Ectodermal cell (in vitro differentiated cells): ENCODE data around the gene CRELD1.

Experiments
- H3K27ac ChIP-seq: 2 replicates; pipeline ENCODE4 v1.7.0; 2013; ENCODE audit warnings: mild to moderate bottlenecking, low read depth, low read length; ENCODE audit not compliant: insufficient read depth, poor library complexity, severe bottlenecking
- H3K27me3 ChIP-seq: 2 replicates; pipeline ENCODE4 v1.7.0; 2013; ENCODE audit warnings: mild to moderate bottlenecking, low read length; ENCODE audit not compliant: insufficient read depth, control insufficient read depth, poor library complexity, severe bottlenecking
- H3K36me3 ChIP-seq: one replicate; pipeline ENCODE4 v1.7.0; 2013; ENCODE audit warnings: low read length; ENCODE audit not compliant: control insufficient read depth, insufficient read depth
- H3K4me1 ChIP-seq: one replicate; pipeline ENCODE4 v1.7.0; 2013; ENCODE audit warnings: low read length; ENCODE audit not compliant: control insufficient read depth, insufficient read depth
- H3K4me3 ChIP-seq: 2 replicates; pipeline ENCODE4 v1.7.0; 2013; ENCODE audit warnings: low read depth, low read length, control low read depth; ENCODE audit not compliant: insufficient read depth
- H3K9me3 ChIP-seq: 2 replicates; pipeline ENCODE4 v1.7.0; 2013; ENCODE audit warnings: mild to moderate bottlenecking, low read length, moderate library complexity; ENCODE audit not compliant: control insufficient read depth
- WGBS, 2 experiments: methylation state at CpG; one replicate each; pipeline ENCODE4 v1.1.7; 2013; ENCODE audit warnings: missing lambda C conversion rate in 2 of 2; 5-methylcytosine and 5-hydroxymethylcytosine counted together

Gene CRELD1

DNA sequence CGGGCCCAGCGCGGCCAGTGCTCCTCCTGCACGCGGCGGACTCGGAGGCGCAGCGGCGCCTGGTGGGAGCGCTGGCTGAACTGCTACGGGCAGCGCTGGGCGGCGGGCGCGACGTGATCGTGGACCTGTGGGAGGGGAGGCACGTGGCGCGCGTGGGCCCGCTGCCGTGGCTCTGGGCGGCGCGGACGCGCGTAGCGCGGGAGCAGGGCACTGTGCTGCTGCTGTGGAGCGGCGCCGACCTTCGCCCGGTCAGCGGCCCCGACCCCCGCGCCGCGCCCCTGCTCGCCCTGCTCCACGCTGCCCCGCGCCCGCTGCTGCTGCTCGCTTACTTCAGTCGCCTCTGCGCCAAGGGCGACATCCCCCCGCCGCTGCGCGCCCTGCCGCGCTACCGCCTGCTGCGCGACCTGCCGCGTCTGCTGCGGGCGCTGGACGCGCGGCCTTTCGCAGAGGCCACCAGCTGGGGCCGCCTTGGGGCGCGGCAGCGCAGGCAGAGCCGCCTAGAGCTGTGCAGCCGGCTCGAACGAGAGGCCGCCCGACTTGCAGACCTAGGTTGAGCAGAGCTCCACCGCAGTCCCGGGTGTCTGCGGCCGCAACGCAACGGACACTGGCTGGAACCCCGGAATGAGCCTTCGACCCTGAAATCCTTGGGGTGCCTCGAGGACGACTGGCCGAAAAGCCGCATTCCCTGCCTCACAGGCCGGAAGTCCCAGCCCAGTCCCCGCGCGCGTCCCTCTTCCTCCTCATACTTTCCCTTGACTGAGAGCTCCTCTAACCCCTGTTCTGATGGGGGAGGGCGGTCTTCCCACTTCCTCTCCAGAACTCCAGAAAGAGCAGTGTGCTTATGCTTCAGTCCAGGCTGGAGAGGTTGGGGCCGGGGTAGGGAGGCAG, 18.1 kb upstream of the CRELD1 start:
- peaks cover 8% of the 10 kb centered on the region for H3K4me1 ChIP-seq
- H3K27me3 ChIP-seq = peaks cover 23% of the 10 kb centered on the region
- H3K36me3 ChIP-seq = no peaks in the 10 kb centered on the region
- WGBS, 2 experiments = 1% methylated on average over 98 to 99 of the region's 99 CpGs
- peak overlapping the region; percentile 56 for H3K4me3 ChIP-seq
- H3K9me3 ChIP-seq = no peaks in the 10 kb centered on the region
- no peak overlapping the region for H3K27ac ChIP-seq

DNA sequence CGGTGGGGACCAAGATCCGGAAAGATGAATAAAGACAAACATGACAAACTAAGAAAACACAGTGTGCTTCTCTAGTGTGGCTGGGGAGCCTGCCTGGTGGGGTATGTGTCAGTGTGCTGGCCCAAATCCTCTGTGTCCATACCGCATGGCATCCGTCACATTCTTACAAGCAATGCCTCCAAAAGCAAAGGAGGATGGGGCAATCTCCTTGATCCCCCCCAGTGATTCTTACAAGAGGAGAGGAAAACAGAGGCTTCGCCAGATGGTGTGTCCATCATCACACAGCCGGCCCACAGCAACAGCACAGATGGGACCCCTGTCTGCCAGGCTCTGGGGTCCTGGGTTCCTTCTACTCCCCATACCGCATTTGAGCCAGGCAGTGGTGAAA, 17.3 kb upstream of the CRELD1 start:
- Histone ChIP-seq H3K9me3 (no peaks in the 10 kb centered on the region), H3K27ac (no peak overlapping the region), H3K4me3 (no peak overlapping the region), H3K4me1 (peaks cover 8% of the 10 kb centered on the region), H3K27me3 (peaks cover 23% of the 10 kb centered on the region), H3K36me3 (no peaks in the 10 kb centered on the region)
- WGBS, 2 experiments = 75% methylated on average over 7 of the region's 7 CpGs

DNA sequence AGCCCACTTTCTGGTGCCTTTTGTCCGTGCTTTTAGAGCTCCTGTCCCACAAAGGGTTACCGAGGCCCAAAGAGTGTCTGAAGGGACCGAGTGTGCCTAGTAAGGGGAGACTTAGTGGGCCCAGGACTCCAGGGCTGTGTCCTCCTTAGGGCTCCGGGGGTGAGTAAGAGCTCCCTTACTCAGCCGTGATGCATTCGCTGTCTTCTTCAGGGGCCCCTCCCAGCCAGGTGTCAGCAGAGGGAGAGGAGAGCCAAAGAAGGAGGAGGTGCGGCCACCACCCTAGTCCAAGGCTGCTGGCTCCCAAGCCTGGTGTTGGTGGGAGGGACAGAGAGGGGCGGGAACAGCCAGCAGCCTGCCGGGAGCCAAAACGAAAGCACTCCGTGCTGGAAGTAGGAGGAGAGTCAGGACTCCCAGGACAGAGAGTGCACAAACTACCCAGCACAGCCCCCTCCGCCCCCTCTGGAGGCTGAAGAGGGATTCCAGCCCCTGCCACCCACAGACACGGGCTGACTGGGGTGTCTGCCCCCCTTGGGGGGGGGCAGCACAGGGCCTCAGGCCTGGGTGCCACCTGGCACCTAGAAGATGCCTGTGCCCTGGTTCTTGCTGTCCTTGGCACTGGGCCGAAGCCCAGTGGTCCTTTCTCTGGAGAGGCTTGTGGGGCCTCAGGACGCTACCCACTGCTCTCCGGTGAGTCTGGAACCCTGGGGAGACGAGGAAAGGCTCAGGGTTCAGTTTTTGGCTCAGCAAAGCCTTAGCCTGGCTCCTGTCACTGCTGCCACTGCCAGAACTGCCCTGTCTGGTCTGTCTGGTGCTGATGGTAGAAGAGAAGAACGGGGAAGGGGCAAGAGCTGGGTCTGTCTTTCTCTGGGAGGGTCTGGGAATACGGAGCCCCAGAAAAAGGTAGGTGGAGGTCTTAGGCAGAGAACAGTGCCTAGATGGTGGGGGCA, 16.6 kb upstream of the CRELD1 start, which contains the start of gene IL17RC:
TSS of gene IL17RC (plus strand) at position 365 of the 947 bp plus-strand sequence. CDS start at position 583, 218 bp downstream.
- Histone ChIP-seq H3K27ac (no peak within 1 kb of the TSS), H3K4me3 (peak within 1 kb of the TSS; percentile 56), H3K9me3 (no peaks in the 10 kb centered on the region), H3K36me3 (no peaks in the 10 kb centered on the region), H3K4me1 (peaks cover 8% of the 10 kb centered on the region), H3K27me3 (peaks cover 23% of the 10 kb centered on the region)
- WGBS, 2 experiments = 28 to 32% methylated on average over 19 of the region's 19 CpGs

DNA sequence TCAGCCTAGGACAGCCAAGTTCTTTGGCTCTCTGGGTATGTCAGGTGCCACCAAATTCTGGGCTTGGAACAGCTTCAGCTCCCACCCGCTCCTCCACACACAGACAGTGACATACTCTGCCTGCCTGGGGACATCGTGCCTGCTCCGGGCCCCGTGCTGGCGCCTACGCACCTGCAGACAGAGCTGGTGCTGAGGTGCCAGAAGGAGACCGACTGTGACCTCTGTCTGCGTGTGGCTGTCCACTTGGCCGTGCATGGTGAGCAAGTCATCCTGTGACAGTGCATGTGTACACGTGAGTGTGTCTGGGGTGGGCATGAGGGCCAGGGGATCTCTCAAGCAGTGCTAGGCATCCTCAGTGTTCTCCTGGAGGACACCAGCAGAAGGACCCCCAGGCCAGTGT, 15.8 kb upstream of the CRELD1 start:
- Histone ChIP-seq H3K4me3 (no peak overlapping the region), H3K9me3 (no peaks in the 10 kb centered on the region), H3K36me3 (no peaks in the 10 kb centered on the region), H3K4me1 (peaks cover 8% of the 10 kb centered on the region), H3K27me3 (peaks cover 23% of the 10 kb centered on the region), H3K27ac (no peak overlapping the region)
- WGBS, 2 experiments = 95 to 96% methylated on average over 10 of the region's 10 CpGs

DNA sequence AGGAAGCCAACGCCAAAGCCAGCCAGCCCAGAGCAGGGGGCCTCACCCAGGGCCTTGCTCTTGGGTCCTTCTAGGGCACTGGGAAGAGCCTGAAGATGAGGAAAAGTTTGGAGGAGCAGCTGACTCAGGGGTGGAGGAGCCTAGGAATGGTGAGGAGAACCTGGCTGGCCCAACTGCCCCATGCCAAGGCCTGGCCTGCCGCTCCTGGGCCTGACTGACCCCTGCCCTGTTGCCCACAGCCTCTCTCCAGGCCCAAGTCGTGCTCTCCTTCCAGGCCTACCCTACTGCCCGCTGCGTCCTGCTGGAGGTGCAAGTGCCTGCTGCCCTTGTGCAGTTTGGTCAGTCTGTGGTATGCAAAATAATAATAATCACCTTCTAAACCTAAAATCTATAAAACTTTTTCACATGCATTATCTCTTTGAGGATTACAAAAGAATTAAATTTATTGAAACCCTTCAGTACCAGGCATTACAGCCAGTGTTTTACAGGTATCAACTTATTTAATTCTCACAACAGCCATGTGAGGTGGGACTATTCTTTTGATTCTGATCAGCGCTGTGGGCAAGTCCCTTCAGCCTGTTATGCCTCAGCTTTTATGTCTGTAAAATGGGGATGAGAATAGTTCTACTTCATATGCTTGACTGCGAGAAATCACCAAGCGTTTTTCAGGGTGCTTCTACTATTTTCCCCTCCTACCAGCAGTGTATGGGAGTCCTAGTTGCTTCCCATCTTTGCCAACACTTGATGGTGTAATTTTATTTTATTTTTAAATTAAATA, 15.2 kb upstream of the CRELD1 start:
- Histone ChIP-seq H3K4me3 (no peak overlapping the region), H3K27ac (no peak overlapping the region), H3K9me3 (no peaks in the 10 kb centered on the region), H3K27me3 (peaks cover 23% of the 10 kb centered on the region), H3K36me3 (no peaks in the 10 kb centered on the region), H3K4me1 (peaks cover 8% of the 10 kb centered on the region)
- WGBS, 2 experiments = 91 to 98% methylated on average over 8 of the region's 8 CpGs

DNA sequence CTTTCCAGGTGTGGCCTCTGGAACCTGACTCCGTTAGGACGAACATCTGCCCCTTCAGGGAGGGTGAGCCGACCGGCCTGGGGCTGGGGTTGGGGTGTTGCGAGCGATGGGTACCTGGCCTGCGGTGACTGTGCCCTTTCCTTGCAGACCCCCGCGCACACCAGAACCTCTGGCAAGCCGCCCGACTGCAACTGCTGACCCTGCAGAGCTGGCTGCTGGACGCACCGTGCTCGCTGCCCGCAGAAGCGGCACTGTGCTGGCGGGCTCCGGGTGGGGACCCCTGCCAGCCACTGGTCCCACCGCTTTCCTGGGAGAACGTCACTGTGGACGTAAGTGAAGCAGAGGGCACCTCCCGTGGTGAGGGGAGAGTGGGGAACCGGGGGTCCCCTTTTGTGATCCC, 5.5 kb upstream of the CRELD1 start:
- H3K4me3 ChIP-seq = no peak overlapping the region
- WGBS, 2 experiments = 90 to 91% methylated on average over 23 of the region's 23 CpGs
- H3K27me3 ChIP-seq = peaks cover 6% of the 10 kb centered on the region
- H3K4me1 ChIP-seq = peaks cover 2% of the 10 kb centered on the region
- no peak overlapping the region for H3K27ac ChIP-seq
- H3K36me3 ChIP-seq = no peaks in the 10 kb centered on the region
- no peaks in the 10 kb centered on the region for H3K9me3 ChIP-seq

DNA sequence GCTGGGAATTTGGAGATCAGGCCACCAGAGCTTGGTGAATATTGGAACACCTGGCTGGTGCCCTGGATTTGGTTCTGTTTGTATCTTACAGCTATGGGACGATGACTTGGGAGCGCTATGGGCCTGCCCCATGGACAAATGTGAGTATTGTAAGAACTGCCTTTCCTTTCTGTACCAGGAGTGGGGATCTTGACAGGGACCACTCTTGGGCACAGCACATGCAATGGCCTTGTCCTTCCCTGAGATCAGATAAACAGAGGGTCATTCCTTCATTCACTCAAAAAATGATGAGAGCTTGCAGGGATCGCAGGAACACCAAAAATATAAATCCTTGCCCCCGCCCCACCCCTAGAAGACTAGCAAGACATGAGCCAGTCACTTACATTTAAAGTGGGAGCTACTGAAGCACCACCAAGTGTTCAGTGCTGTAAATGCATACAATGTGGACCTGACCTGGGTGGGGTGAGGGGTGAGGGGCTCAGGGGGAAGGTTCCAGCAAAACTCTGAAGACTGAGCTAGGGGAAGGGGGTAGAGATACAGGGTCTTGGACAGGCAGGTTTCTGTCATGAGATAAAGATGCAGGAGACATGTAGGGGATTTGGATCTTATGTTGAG, 2.7 kb upstream of the CRELD1 start:
- H3K27ac ChIP-seq = no peak overlapping the region
- no peak overlapping the region for H3K4me3 ChIP-seq
- no peaks in the 10 kb centered on the region for H3K9me3 ChIP-seq
- H3K4me1 ChIP-seq = peaks cover 11% of the 10 kb centered on the region
- H3K27me3 ChIP-seq = peaks cover 6% of the 10 kb centered on the region
- whole genome bisulfite sequencing, 2 experiments = 84 to 93% methylated on average over 4 of the region's 4 CpGs
- no peaks in the 10 kb centered on the region for H3K36me3 ChIP-seq

DNA sequence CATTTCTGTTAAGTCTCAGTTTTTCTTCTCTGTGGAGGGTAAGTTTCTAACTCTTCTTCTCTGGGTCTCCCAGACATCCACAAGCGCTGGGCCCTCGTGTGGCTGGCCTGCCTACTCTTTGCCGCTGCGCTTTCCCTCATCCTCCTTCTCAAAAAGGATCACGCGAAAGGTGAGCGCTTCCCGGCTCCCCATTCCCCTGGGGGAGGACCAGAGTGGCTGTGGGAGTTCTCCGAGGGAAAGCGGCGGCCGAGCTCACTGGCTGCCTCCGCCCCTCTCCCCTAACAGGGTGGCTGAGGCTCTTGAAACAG, 1.1 kb upstream of the CRELD1 start:
- H3K36me3 ChIP-seq = peaks cover under 1% of the 10 kb centered on the region
- peak overlapping the region; percentile 44 for H3K4me3 ChIP-seq
- WGBS, 2 experiments = 12 to 15% methylated on average over 13 of the region's 13 CpGs
- H3K27ac ChIP-seq = no peak overlapping the region
- H3K4me1 ChIP-seq = peaks cover 11% of the 10 kb centered on the region
- H3K9me3 ChIP-seq = no peaks in the 10 kb centered on the region
- peaks cover 6% of the 10 kb centered on the region for H3K27me3 ChIP-seq

DNA sequence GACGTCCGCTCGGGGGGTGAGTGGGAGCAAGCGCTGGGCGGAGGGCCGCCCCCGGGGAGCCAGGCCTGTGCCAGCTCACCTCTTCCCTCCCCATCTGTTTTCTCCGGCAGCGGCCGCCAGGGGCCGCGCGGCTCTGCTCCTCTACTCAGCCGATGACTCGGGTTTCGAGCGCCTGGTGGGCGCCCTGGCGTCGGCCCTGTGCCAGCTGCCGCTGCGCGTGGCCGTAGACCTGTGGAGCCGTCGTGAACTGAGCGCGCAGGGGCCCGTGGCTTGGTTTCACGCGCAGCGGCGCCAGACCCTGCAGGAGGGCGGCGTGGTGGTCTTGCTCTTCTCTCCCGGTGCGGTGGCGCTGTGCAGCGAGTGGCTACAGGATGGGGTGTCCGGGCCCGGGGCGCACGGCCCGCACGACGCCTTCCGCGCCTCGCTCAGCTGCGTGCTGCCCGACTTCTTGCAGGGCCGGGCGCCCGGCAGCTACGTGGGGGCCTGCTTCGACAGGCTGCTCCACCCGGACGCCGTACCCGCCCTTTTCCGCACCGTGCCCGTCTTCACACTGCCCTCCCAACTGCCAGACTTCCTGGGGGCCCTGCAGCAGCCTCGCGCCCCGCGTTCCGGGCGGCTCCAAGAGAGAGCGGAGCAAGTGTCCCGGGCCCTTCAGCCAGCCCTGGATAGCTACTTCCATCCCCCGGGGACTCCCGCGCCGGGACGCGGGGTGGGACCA, 632 bp upstream of the CRELD1 start:
- H3K9me3 ChIP-seq = no peaks in the 10 kb centered on the region
- H3K4me3 ChIP-seq = peak overlapping the region; percentile 44
- H3K4me1 ChIP-seq = peaks cover 11% of the 10 kb centered on the region
- peaks cover 4% of the 10 kb centered on the region for H3K36me3 ChIP-seq
- peaks cover 6% of the 10 kb centered on the region for H3K27me3 ChIP-seq
- 1% methylated on average over 77 of the region's 77 CpGs for WGBS, 2 experiments
- H3K27ac ChIP-seq = peak overlapping the region; percentile 83
